Gastroesophageal sphincter (tissue), 3 donors: Measurements from ENCODE around the gene GUCA2A.

Experiments used
- CTCF ChIP-seq, 4 experiments: fragments of 200-600 bp in 2 of 4; fragments of 450-650 bp in 2 of 4; sonication (generic) in 1 of 4; IDR thresholded peaks; one replicate each; pipeline ENCODE4 v1.5.1; 2017 to 2019; ENCODE audit warnings: antibody characterized with exemption in 4 of 4, mild to moderate bottlenecking in 2 of 4, moderate library complexity in 2 of 4
- EP300 ChIP-seq: sonication (generic); formaldehyde crosslinking; IDR thresholded peaks from one replicate; pipeline ENCODE4 v1.6.1; 2017; ENCODE audit warnings: antibody characterized with exemption, mild to moderate bottlenecking
- POLR2A ChIP-seq, 2 donors: fragments of 450-650 bp; IDR thresholded peaks; one replicate each; pipeline ENCODE4 v1.6.1; 2017; ENCODE audit warnings: antibody characterized with exemption in 2 of 2, mild to moderate bottlenecking in 2 of 2, moderate library complexity in 1 of 2
- POLR2AphosphoS5 ChIP-seq: sonication (generic); formaldehyde crosslinking; IDR thresholded peaks from one replicate; pipeline ENCODE4 v1.6.1; 2017; ENCODE audit warnings: antibody characterized with exemption

- TF ChIP-seq CTCF (IDR thresholded peaks at IDR 0.05), result no peak
- TF ChIP-seq POLR2A (IDR thresholded peaks at IDR 0.05), result no peak
- TF ChIP-seq EP300, result no peak
- no peak for TF ChIP-seq POLR2AphosphoS5
Observed at GRCh38 chr1:42142894-42143675, 21.5 kb downstream of the GUCA2A start.
